ENCODE results near the gene MEIS1. TPM values are rescaled to one million over a fixed set of nuclear protein-coding genes. Genes with fewer than 3 reads are reported as not detected.
A peak's percentile ranks its signal among the peaks of the same experiment; 100 is the strongest.

Gene MEIS1
- polyA plus RNA-seq, 5 donors, result 145 to 178 (median 167) TPM

DNA sequence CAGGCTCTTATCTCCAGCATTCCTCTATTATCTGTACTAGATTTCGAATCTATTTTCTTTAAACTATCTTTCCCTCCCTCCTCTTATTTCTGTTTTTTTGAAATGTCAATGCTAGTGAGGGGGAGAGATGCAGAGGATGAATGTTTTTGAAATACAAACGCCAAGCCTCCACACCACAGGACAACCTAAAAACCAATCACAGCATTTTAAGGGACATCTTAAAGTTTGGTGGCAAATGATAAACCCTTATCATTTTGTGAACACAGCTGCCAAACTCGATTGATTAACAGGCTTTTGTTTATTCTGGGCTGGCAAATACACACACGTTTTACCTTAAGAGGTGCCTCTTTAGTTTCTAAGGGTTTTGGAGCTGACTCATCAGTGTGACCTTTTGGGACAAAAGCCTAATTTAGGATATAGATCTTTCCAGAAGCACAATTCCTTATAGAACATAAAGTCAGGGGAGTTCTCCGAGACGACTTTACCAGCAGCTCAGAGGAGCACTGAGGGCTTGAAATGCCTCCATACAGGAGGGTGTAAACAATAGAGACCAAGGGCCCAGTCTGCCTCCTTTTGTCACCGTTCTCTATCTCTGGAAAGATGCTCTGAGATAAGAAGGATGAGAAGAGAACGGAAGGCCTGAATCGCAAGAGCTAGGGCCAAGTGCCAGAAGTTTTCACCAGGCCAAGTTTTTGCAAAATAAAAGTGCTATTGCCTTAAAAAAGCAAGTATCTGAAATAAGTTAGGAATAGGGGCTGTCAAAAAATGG is 4.2 kb upstream of the MEIS1 start:
- no peak for DNase-seq

DNA sequence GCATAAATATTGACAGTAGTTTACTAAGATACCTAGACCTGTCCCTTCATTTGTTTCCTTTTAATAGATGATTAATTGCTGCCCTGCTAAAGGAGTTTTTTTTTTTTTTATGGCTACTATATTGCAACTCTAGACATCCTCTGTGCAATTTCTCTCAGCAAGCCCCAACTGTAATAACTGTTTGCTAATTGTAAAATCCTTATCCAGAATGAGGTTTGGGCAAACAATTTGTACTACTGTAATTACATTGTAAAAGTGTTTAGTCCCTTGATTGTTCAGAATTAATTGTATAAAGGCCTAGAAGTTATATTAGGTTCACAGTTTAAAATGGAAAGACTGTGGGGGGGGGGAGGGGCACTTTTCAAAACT is 3.7 kb upstream of the MEIS1 start:
- no peak for DNase-seq

DNA sequence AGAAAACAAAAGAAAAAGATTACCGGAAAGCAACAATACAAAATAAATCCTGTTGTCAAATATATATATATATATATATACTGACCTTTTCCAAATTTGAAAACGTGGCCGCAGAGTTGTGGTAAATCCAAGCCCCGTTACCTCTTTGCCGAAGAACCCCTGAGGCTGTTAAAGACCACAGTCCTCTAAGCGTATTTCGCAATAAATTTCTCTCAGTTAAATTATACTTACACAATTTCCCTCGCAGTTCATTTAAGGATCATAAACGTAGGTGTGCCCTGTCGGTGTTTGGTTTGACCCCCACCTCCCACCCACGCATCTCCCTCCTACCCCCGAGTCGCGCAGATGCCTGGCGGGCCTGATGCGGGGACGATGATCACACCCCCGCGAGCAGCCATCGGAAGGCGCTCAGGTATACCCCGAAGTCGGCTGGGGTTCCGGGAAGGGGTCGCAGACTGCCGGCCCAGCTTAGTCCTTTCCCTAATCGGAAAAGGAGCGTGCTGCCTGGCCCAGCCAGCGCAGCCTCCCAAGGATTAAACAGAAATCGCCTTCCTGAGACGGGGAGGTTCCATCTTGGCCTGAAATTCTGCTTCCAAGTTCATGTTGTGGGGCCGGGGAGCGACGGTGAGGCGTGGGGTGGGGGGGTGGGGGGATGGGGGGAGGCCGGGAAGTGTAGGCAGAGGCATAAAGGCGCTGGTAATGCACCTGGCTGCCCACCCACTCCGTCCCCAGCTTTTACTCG is 2.9 kb upstream of the MEIS1 start:
- no peak for DNase-seq

DNA sequence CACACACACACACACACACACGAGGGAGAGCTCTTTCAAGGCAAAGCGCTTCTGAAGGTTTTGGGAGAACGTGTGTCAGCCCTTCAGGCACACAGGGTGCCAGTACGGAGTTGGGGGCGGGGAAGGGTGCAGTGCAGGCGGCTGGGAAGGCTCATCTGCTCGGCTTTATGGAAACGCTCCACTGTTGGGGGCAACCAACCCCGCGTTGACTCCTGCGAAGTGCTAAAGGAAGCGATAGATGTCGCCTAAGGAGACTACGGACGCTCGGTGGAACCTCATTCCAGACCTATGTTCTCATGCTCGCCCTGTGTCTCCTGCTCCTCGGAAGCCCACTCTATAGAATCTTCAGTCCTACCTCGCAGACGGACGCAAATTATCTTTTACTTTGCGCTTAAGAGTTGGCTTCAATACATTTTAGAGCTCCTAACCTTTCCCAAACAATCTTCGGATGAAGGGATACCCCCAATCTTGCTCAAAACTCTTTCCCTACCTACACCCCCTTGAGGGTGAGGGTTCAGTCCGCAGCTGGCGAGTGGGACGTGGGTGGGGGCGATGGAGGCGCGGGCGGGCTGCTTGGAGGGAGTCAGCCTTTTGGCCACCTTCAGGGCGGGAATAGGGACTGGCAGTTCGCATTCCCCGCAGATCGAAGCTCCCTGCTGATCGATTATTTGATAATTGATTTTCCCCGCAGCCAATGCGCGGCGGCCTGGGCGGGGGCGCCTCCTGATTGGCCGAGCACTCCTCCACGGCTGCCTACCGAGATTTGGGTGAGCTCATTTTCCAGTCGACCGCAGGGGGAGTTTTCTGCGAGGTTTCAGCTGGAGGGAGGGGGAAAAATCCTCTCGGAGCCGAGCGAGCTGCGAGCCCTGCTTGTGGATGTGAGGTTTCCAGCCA is 1.9 kb upstream of the MEIS1 start:
- peak; percentile 94 to 95 for DNase-seq

DNA sequence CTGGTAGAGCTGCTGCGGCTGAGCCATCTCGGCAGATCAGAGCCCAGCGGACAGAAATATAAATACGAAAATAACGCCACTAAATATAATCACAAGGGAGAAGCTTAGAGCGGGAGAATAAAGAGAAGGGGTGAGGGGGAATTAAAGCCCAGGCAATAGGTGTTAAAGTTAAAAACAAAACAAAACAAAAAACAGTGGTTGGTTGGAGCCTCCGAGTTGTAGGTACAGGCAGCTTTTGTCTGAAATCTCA is 1.3 kb upstream of the MEIS1 start:
- DNase-seq, result no peak

DNA sequence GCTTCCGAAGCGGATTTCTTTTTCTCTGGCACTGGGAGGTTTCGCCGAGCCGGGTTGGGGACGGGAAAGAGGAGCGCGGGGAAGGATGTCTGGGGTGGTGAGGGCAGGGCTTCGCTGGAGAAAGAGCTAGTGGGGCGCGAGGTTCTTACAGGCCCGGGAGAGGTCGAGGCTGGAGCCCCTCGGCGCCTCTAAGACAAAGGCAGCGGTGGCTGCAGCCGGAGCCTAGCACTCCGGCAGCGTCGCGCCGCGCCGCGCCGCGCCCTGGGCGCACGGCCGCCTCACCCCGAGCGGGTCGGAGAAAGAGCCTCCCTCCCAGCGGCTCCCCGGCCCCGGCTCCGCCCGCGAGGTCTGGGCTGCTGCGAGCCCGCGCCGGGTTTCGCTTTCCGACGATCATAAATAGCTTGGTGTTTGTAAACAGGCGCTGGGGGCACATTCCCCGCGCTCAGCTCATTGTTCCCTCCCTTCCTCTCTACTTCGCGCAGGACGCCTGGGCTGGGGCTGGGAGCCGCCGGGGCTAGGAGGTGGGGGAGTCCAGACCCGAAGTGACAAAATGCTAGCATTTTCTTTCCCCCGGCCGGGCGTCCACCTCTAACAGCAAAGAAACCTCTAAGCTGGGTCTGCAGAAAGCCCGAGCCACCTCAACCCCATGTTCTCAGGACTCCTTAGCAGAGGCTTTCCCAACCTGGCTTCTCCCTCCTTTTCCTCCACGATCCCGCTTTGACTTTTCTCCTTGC is 813 bp upstream of the MEIS1 start:
- peak; percentile 76 to 77 for DNase-seq

DNA sequence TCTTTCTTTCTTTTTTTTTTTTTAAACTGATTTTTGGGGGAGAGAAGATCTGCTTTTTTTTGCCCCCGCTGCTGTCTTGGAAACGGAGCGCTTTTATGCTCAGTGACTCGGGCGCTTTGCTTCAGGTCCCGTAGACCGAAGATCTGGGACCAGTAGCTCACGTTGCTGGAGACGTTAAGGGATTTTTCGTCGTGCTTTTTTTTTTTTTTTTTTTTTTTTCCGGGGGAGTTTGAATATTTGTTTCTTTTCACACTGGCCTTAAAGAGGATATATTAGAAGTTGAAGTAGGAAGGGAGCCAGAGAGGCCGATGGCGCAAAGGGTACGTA is 587 bp downstream of the MEIS1 start:
- no peak for DNase-seq

DNA sequence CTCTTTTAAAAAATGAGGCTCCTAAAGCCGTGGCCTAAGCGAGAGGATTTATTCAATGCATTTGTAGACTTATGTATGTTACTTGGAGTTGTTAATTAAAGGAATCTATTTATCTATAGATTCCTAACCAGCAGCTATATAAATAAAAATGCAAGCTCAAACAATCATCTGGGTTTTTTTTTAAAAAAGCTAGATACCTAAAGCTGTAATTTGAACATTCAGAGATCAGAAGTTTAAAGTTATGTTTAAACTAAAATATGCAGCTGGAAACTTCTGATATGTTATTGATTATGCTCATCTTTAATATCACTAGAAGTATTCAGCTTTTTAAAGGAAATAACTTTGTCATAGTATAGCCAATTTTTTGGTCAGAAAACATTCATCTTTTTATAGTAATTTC is 1.0 kb downstream of the MEIS1 start:
- no peak for DNase-seq

DNA sequence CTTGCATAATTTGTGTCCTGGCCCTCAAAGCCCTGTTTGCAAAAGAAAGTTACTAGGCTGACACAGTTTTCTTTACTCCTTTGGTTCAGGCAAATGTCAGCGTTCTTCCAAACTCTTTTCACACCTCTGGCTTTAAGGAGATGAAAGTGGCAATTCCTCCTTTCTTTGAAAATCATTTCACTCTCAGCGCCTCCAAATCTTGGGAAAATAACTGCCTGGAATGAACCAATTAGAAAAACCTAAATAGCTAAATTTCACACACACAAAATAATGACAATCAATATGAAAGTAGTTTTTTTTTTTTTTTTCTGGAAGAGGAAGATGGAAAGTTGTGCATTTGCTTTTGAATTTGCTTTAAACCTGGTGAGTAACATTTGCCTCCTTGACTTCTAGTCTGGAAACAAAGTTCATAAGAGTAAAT is 1.7 kb downstream of the MEIS1 start:
- no peak for DNase-seq

DNA sequence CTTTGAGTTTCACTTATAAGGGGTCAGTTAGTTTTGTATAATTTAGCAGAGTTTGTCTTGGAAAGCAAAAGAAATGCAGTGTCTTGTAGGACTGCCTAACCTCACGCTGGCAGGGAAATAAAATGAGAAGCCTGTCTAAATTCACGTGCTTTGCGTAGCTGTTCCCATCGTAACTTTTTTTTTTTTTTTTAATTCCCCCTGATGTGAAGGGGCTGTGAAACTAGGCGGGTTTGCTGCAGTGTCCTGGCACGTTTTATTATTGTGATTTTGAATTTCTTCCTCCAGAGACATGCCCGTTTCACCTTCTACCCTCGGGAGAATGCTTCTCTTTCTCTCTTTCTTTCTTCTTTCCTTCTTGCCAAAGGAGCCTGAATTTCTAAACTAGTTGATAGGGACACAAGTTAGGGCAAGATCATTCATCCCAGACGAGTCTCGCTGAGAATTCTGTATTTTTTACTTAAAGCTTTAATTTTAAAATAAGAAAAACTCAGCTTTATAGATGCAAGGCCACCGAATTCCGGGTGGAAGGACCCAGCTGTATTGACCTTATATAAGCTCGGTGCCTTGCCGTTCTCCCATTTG is 2.3 kb downstream of the MEIS1 start:
- no peak for DNase-seq

DNA sequence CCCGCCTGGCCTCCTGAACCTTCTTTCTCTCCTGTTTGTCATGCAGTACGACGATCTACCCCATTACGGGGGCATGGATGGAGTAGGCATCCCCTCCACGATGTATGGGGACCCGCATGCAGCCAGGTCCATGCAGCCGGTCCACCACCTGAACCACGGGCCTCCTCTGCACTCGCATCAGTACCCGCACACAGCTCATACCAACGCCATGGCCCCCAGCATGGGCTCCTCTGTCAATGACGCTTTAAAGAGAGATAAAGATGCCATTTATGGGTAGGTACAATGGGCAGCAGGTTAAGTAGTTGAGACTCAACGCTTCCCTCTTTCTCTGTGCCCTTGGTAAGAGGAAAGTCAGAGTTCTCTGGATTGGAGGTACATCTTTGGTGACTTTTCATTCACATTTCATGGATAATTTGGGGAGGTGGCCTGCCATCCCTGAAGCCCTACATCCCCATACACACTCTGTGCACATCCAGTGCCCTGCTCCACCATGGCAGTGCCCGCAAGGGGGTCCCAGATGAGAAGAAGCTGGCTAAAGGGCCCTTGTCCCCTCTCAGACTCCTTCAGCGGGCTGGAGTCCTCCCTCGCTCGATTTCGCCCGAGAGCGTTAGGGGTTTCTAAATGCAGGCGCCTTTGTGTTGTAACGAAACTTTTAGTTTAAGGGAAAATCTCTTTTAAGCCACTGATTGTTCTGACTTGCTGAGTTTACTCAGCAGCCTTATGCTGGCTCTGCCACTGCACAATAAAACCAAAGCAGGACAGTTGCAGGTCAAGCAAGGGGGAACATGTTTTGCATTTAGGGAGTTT is 3.0 kb downstream of the MEIS1 start:
- DNase-seq, result peak in 1 of 2 donors; percentile 56

DNA sequence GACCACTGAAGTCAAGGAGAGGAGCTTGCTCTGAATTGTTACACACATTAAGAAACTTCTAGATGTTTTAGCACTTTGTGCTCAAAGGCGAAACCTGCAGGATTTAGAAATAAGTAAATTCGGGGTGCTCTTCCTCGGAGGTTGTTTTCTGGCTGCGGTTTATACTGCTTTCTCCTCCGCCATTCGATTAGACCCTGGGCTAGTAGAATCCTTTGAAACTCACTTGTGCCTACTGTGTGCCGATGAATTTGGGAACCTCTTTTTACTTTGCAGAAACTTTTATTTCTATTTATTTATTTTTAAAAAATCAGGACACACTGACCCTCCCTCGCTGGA is 3.5 kb downstream of the MEIS1 start:
- no peak for DNase-seq

DNA sequence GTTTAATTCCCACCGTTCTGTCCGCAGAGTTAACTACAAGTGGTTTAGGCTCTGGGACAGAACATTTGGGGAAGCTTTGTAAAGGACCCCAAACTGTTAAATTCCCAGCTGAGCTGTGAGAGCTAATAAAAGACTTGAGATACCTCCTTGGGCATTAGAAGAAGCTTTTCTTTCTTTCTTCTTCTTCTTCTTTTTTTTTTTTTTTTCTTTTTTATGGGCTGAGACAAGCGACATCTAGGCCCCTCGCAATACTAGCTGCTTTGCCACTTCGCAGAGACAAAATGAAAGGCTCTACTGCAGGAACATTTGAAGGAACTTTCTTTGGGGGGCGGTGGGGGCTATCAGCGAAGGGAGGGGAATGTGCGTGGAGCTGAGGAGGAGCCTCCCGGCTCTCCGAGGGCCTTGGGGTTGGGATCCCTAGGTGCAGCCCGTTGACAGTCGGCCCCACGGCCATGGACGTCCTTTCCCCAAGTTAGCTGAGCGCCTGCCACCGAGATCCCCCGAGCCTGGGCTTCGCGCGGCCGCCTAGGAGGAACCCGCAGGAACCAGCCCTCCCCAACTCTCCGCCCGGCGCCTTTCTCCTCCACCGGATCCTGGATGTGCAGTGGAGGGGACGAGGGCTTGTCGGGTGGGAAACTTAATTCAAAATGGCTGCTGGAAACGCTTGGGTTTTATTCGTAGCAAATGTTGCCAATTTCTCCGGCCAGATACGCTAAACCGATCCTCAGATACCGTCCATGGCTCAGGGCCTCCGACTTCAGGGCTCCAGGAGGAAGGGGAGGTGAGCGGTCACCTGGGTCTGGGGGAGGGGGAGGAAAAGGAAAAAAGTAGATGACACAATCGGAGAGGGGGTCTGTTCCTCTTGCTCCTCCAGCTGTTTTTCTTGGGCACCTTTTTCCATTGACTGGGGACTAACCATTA is 4.2 kb downstream of the MEIS1 start:
- no peak for DNase-seq

DNA sequence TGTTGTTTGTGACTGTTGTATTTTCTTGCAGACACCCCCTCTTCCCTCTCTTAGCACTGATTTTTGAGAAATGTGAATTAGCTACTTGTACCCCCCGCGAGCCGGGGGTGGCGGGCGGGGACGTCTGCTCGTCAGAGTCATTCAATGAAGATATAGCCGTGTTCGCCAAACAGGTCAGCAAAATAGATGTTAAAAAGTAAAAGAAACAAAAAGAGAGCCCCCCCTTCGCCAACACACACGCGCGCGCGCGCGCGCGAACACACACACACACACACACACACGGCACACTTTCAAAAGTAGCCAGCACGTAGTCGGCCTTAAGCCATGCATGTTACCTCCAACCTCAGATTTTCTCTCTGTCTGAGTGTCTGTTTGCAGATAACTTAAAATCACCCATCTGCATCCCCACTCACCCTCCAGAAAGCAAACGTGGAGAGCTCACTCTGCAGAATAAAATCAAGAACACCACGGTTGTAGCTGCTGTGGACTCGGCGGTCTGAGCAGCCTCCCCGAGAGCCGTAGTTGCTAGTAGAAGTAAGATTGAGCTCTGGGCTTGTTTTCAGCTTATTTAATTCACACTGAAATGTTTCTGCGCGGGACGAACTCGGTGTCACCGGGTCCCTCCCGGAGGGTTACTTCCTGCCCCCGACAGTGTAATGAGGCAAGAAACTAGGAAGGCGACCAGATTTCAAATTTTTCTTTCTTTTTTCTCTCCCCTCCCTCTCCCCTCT is 5.1 kb downstream of the MEIS1 start:
- peak in 1 of 2 donors; percentile 52 for DNase-seq

DNA sequence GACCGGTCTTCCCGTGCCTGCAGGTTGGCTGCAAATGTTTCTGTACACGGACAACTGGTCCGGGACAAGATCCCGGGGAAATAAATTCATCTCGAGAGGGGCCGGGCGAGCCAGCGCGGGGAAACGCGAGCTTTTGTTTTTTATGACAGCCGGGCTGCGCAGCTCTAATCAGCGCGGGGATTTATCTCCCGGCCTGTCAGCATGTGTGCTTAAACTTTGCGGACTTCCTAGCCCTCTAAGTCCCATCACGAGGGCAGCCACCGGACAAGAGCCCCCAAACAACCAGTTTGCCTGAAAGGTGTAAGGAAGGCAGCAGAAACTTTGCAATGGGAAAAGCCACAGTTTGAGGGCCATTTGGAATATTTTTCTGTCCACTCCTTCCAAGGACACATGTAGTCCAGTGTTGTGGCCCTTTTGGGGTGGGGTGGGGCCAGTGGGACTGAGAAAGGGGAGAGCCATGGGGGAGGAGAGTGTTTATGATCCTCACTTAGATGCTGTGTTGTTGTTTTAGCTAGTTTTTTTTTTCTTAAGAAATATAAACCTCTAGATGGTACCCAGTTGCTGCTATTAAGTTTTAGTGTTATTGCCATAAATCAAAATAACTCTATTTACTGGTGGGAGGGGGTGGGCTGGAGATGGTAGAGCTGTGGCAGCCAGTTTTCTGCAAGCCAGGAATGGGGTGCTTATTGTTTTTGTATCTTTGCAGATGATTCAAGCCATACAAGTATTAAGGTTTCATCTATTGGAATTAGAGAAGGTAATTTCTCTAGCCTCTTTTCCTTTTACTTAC is 6.0 kb downstream of the MEIS1 start:
- no peak for DNase-seq

DNA sequence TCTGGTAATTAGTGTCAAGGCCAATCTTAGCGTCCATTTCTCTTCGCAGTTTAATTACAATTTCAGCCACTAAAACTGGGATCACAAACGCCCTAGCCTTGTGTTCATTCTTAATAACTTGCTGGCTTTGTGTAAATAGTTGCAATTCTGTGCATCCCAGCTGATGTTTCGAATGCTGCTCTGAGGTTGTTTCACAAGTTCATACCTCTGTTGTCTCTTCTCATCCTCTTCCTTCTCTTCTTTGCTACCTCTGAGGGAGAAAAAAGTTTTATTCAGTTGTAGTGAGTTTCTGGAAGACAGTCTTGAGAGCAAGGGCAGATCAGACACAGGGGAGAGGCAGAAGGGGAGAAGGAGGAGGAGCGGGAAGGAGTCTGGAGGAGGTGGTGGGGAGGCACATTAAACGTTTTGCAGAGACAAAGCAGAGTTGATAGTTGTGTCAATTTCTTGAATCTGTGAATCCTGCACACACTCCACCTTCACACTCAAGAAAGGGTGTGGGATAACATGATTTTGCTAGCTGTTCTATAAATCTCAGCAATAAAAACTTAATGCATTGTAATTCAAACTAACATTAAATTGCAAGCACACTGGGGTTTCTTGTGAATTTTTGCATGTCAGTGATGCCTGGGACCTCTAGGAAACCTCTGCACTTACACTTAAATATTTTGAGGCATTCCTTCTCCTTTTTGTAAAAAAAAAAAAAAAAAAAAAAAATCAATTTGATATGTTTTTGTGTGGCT is 6.8 kb downstream of the MEIS1 start:
- DNase-seq, result no peak

DNA sequence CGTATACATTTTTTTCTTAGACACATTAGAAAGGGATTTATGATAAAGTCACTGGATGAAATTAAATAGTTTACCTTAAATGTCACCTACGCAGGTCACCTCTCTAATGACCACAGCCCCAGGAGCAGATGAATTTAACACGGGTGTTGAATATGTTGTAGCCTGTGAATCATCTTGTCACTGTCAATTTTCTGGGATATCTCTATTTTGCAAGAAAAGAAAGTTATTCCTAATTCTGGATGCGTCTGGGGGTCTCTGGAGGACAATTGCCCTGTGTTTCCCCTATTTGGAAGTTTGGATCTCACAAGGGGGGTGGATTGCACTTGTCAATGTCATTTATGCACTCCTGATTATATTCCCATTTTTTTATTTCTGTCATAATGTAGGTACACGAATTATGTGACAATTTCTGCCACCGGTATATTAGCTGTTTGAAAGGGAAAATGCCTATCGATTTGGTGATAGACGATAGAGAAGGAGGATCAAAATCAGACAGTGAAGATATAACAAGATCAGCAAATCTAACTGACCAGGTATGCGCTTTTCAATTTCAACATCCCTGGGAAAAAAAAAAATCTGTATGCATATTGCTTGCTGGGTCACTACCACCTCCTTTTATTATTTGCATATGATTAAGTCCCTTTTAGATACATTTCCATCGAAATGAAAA is 7.7 kb downstream of the MEIS1 start:
- DNase-seq, result no peak
